K562 (cell line): ENCODE data around the gene PHKG1. TPM values are rescaled to one million over a fixed set of nuclear protein-coding genes. Genes with fewer than 3 reads are reported as not detected.

ENCODE experiments used
- EP300 ChIP-seq: IDR thresholded peaks from 2 replicates; pipeline ENCODE4 v1.6.1; 2012; ENCODE audit warnings: low read length, improper control_type of control experiment
- EP400 ChIP-seq: fragments of 450-650 bp; IDR thresholded peaks from 2 replicates; pipeline ENCODE4 v1.6.1; 2017; ENCODE audit warnings: antibody characterized with exemption, mild to moderate bottlenecking, moderate library complexity
- RBM22 ChIP-seq: fragments of 200-400 bp; formaldehyde crosslinking; IDR thresholded peaks from 2 replicates; pipeline ENCODE4 v1.6.1; 2018; ENCODE audit warnings: low read length, low read depth; ENCODE audit not compliant: poor library complexity, severe bottlenecking
- TBP ChIP-seq: optimal IDR thresholded peaks from 2 replicates; pipeline ENCODE3; 2011; ENCODE audit warnings: low read depth, low read length, improper control_type of control experiment
- ZNF780A ChIP-seq: fragments of 250-450 bp; sonication (Bioruptor Pico); IDR thresholded peaks from 2 replicates; pipeline ENCODE4 v1.5.0; 2021; ENCODE audit warnings: mild to moderate bottlenecking
- polyA plus RNA-seq, 8 experiments: library from polyadenylated mRNA; depleted of rRNA in 4 of 8; stranded (reverse) in 5 of 8; unstranded in 3 of 8; fragments of >200 nt; fragmentation: Nextera tagmentation in 2 of 8; fragmentation: Illumina TruSeq in 1 of 8; extraction: Ambion mirVana in 2 of 8; extraction: Trizol in 1 of 8; gene quantifications; 2 replicates each; pipeline versions ENCODE4 v1.2.1 to v1.2.3, GENCODE V29; 2011 to 2014; ENCODE audit warnings: inconsistent platforms in 1 of 8, missing spikeins in 1 of 8
- total RNA-seq, 7 experiments: library from RNA; depleted of rRNA in 6 of 7; stranded (reverse); fragments of >200 nt in 6 of 7; fragmentation: Illumina TruSeq in 2 of 7; extraction: Trizol in 2 of 7; gene quantifications; 2 replicates each; pipeline versions ENCODE4 v1.2.1 to v1.2.3, GENCODE V29; 2011 to 2021; ENCODE audit warnings: low replicate concordance in 1 of 7
- TF ChIP-seq, protein P1 (sequence below), 3 experiments: fragments of 200-800 bp in 1 of 3; fragments of 250-450 bp in 1 of 3; fragments of 450-650 bp in 1 of 3; sonication (Bioruptor Pico) in 1 of 3; sonication (Bioruptor generic) in 1 of 3; formaldehyde crosslinking in 1 of 3; IDR thresholded peaks; 2 replicates each; pipeline versions ENCODE4 v1.6.1 to v1.8.0; 2016 to 2022; ENCODE audit warnings: mild to moderate bottlenecking in 2 of 3, missing genetic modification characterization in 2 of 3, missing compliant biosample characterization in 1 of 3, moderate library complexity in 1 of 3
- TF ChIP-seq, protein P2 (sequence below): fragments of 250-450 bp; sonication (Bioruptor Pico); IDR thresholded peaks from 2 replicates; pipeline ENCODE4 v1.4.0; 2020

Gene PHKG1
- total and polyA plus RNA-seq, 9 of the 15 experiments (the other 6 are each of a cell fraction or from before 2014, with no cell fraction given): 0.10 to 0.83 (median 0.46) TPM

GRCh38 chr7:56106108-56107073 lies 13.6 kb upstream of the PHKG1 start, which contains the start of gene CHCHD2 (continued):
- TF ChIP-seq, protein P1, sequence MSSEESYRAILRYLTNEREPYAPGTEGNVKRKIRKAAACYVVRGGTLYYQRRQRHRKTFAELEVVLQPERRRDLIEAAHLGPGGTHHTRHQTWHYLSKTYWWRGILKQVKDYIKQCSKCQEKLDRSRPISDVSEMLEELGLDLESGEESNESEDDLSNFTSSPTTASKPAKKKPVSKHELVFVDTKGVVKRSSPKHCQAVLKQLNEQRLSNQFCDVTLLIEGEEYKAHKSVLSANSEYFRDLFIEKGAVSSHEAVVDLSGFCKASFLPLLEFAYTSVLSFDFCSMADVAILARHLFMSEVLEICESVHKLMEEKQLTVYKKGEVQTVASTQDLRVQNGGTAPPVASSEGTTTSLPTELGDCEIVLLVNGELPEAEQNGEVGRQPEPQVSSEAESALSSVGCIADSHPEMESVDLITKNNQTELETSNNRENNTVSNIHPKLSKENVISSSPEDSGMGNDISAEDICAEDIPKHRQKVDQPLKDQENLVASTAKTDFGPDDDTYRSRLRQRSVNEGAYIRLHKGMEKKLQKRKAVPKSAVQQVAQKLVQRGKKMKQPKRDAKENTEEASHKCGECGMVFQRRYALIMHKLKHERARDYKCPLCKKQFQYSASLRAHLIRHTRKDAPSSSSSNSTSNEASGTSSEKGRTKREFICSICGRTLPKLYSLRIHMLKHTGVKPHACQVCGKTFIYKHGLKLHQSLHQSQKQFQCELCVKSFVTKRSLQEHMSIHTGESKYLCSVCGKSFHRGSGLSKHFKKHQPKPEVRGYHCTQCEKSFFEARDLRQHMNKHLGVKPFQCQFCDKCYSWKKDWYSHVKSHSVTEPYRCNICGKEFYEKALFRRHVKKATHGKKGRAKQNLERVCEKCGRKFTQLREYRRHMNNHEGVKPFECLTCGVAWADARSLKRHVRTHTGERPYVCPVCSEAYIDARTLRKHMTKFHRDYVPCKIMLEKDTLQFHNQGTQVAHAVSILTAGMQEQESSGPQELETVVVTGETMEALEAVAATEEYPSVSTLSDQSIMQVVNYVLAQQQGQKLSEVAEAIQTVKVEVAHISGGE (CRISPR knock-in tag; IDR thresholded peaks at IDR 0.05): peak; percentile 91 to 98 (median 97)
- peak; percentile 37; the same call in 1 of the 2 replicates for TF ChIP-seq EP300
- TF ChIP-seq TBP: peak; percentile 82
- TF ChIP-seq ZNF780A (CRISPR knock-in tag): no peak
- TF ChIP-seq EP400: peak; percentile 97
- peak; percentile 53 for TF ChIP-seq RBM22
- TF ChIP-seq, protein P2, sequence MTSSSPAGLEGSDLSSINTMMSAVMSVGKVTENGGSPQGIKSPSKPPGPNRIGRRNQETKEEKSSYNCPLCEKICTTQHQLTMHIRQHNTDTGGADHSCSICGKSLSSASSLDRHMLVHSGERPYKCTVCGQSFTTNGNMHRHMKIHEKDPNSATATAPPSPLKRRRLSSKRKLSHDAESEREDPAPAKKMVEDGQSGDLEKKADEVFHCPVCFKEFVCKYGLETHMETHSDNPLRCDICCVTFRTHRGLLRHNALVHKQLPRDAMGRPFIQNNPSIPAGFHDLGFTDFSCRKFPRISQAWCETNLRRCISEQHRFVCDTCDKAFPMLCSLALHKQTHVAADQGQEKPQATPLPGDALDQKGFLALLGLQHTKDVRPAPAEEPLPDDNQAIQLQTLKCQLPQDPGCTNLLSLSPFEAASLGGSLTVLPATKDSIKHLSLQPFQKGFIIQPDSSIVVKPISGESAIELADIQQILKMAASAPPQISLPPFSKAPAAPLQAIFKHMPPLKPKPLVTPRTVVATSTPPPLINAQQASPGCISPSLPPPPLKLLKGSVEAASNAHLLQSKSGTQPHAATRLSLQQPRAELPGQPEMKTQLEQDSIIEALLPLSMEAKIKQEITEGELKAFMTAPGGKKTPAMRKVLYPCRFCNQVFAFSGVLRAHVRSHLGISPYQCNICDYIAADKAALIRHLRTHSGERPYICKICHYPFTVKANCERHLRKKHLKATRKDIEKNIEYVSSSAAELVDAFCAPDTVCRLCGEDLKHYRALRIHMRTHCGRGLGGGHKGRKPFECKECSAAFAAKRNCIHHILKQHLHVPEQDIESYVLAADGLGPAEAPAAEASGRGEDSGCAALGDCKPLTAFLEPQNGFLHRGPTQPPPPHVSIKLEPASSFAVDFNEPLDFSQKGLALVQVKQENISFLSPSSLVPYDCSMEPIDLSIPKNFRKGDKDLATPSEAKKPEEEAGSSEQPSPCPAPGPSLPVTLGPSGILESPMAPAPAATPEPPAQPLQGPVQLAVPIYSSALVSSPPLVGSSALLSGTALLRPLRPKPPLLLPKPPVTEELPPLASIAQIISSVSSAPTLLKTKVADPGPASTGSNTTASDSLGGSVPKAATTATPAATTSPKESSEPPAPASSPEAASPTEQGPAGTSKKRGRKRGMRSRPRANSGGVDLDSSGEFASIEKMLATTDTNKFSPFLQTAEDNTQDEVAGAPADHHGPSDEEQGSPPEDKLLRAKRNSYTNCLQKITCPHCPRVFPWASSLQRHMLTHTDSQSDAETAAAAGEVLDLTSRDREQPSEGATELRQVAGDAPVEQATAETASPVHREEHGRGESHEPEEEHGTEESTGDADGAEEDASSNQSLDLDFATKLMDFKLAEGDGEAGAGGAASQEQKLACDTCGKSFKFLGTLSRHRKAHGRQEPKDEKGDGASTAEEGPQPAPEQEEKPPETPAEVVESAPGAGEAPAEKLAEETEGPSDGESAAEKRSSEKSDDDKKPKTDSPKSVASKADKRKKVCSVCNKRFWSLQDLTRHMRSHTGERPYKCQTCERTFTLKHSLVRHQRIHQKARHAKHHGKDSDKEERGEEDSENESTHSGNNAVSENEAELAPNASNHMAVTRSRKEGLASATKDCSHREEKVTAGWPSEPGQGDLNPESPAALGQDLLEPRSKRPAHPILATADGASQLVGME (CRISPR knock-in tag): 0 out of 2 replicates have a peak, but pooled peaks have one; percentile 8
